Motor neuron (in vitro differentiated cells): ENCODE measurements around the gene NHS. TPM values are rescaled to one million over a fixed set of nuclear protein-coding genes. Genes with fewer than 3 reads are reported as not detected.
"Not testable (repeated sequence)": the region's sequence is repeated elsewhere in the genome, so short reads cannot be mapped to it uniquely, and the experiment has no call there.

Experiments
- ATAC-seq, 8 experiments: fragments of 200-7000 bp; cut with Tn5 transposase; replicated peaks in 6 of 8; 2 replicates each; pipeline ENCODE4 v1.8.0; 2021; ENCODE audit warnings: mild to moderate bottlenecking in 8 of 8, moderate library complexity in 8 of 8
- H3K27ac ChIP-seq, 2 donors: fragments of 250-450 bp; sonication (Bioruptor Pico); 2 replicates each; pipeline ENCODE4 v1.9.0; 2021; ENCODE audit warnings: antibody characterized with exemption in 2 of 2, mild to moderate bottlenecking in 2 of 2, moderate library complexity in 1 of 2
- H3K4me1 ChIP-seq, 2 donors: fragments of 250-450 bp; sonication (Bioruptor Pico); replicated peaks in 1 of 2; 2 replicates each; pipeline ENCODE4 v1.6.1; 2021; ENCODE audit warnings: antibody characterized with exemption in 2 of 2, mild to moderate bottlenecking in 2 of 2, moderate library complexity in 1 of 2
- H3K4me3 ChIP-seq, 5 donors: fragments of 250-450 bp; sonication (Bioruptor Pico); 2 replicates each; pipeline ENCODE4 v1.9.0; 2021; ENCODE audit warnings: antibody characterized with exemption in 5 of 5, mild to moderate bottlenecking in 5 of 5, moderate library complexity in 4 of 5
- WGBS, 10 experiments: fragments of 450-650 bp; shearing (Covaris generic); methylation state at CpG; one replicate each; pipeline ENCODE4 v1.0.0; 2022; 5-methylcytosine and 5-hydroxymethylcytosine counted together
- in situ Hi-C, 9 experiments: fragments of 400-800 bp; cut with MboI; loops; one replicate each; pipeline ENCODE4 v1.15.0; 2021; ENCODE audit warnings: low sequenced_read_pairs in 9 of 9, low pct_unique_long_range_greater_than_20kb in 2 of 9; ENCODE audit not compliant: unreplicated experiment in 9 of 9
- total RNA-seq, 8 experiments: library from RNA; unstranded; fragments of 300-600 nt; gene quantifications; 2 replicates each; pipeline versions ENCODE4 v1.2.3 to v1.2.4, GENCODE V29; 2022

NHS gene
- total RNA-seq, 8 experiments from 2014 or later, result 0.21 to 19.5 (median 7.0) TPM

DNA sequence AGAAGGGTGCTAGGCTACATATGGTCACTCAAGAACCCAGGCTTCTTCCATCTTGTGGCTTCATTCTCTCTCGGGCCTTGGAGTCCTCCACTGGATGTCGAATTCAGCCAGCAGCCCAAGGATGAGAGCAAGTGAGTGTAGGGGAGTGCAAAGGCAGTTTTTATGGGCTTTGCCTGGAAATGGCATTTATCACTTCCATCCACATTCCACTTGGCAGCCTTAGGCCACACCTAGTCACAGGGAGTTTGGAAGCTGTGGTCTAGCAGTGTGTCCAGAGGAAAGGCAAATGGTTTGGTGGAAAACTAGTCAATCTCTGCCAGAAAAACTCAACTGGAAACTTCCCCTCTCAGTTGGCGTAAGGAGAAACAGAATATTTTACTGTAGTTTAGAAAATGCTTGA lies 59.0 kb downstream of the NHS start:
- in situ Hi-C loops, result no loop called here
- WGBS, 10 experiments, result 40 to 100% (median 43%) methylated on average over 1 of the region's 3 CpGs; no CpG with 5 or more reads in 7 of the 10 experiments
- ATAC-seq, result no peak
- Histone ChIP-seq H3K4me1 (peaks cover 0 to 5% of the 10 kb centered on the region in 2 donors), H3K27ac (no peak overlapping the region), H3K4me3 (no peak overlapping the region)

DNA sequence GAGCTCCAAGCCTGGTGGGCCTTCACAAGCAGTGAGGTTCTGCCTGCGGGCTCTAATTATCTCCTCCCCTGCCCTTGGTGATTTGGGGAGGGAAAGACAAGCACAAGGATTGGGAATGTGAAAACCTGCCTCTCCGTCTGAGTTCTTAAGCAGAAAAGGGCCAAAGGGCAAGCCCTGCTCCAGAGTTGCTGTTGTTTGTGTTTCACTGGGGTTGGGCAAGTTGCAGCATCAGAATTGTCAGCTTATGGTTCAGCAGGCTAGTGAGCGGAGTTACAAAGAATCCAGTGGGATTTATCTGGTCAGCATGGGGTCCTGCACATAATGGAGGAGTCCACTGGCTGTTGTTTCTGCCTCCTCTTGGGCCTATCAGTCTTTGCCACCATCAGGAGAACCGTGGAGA lies 60.5 kb downstream of the NHS start:
- in situ Hi-C loops, result no loop called here
- Histone ChIP-seq H3K4me1 (peaks cover 0 to 5% of the 10 kb centered on the region in 2 donors), H3K4me3 (no peak overlapping the region), H3K27ac (no peak overlapping the region)
- no peak for ATAC-seq
- 29 to 90% (median 60%) methylated on average over 1 to 3 of the region's 4 CpGs; no CpG with 5 or more reads in 7 of the 10 experiments for WGBS, 10 experiments

DNA sequence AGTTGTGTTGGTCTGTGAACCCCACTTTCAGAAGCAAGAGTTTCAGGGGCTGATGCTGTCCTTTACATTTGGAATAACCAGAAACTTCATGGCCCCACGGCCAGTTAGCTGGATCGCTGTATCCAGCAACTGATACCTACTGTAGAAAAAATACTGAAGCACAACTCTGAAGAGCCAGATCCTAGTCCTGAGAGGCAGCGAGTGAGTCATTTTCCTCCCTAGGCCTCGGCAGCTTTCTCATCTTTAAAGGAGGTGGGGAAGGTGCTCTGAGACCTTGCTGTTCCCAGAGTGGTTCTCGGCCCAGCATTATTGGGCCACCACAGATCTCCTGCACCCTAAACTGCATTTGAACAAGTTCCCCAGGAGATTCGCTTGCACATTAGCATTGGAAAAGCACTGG lies 63.2 kb downstream of the NHS start:
- H3K27ac ChIP-seq, result no peak overlapping the region
- WGBS, 10 experiments, result 40 to 100% (median 80%) methylated on average over 1 to 4 of the region's 6 CpGs; no CpG with 5 or more reads in 4 of the 10 experiments
- peaks cover 0 to 5% of the 10 kb centered on the region in 2 donors for H3K4me1 ChIP-seq
- no peak overlapping the region for H3K4me3 ChIP-seq
- no peak for ATAC-seq
- in situ Hi-C loops, result no loop called here

DNA sequence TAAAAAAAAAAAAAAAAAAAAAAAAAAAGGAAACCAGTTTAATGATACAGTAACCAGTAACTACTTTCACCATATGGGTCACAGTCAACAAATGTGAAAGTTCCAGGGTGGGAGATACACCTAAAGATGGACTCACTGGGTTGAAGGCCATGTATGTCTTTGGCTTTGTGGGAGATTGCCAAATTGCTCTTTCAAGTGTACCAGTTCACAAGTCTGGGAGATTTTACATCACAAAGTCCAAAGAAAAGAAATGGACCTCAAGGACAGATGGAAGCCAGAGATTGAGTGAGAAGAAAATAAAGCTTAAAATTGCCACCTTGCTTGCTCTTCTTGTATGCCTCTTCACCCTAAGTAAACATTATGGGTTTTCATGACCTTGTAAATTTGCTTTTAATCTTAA lies 65.3 kb downstream of the NHS start:
- no peak overlapping the region for H3K4me3 ChIP-seq
- peaks cover 0 to 4% of the 10 kb centered on the region in 2 donors for H3K4me1 ChIP-seq
- in situ Hi-C loops, result no loop called here
- no peak overlapping the region for H3K27ac ChIP-seq
- no peak for ATAC-seq

DNA sequence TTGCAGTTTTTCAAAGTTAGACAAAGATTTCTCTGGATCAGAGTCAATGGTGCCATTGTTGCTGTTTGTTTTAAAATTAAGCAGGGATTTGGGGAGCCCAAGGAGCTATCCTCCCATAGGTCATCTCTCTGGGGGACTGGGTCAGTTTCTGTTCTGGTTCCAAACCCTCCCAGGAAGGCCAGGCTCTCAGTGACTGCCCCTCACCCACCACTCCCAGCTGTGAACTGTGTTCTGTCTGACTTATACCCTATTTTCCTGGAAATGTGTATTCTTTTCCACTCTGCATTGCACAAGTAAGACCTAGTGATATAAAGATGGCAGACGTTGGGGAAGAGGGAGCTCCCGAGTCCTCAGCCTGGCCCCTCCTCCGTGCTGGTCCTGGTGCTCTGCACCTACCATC lies 65.8 kb downstream of the NHS start:
- no peak overlapping the region for H3K27ac ChIP-seq
- WGBS, 10 experiments, result 73 to 92% methylated on average over 2 to 3 of the region's 3 CpGs; no CpG with 5 or more reads in 8 of the 10 experiments
- H3K4me3 ChIP-seq, result no peak overlapping the region
- in situ Hi-C loops, result no loop called here
- ATAC-seq, result no peak
- H3K4me1 ChIP-seq, result no peaks in the 10 kb centered on the region

DNA sequence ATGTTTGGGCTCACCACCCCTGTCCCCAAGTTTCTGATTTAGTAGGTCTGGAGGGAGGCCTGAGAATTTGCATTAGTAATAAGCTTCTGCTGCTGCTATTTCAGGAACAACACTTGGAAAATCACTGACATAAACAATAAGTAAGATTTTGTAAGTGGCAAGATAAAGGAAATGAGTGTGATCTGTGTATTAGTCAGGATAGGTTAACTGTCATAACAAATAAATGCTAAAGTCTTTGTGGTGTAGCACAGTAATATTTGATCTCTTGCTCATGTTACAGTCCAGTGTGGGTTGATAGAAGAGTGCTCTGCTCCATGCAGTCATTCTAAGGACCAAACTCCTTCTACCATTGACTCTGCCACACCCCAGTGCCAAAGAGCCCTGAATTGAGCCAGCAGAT lies 67.0 kb downstream of the NHS start:
- ATAC-seq, result no peak
- H3K4me1 ChIP-seq, result no peaks in the 10 kb centered on the region
- no peak overlapping the region for H3K4me3 ChIP-seq
- no peak overlapping the region for H3K27ac ChIP-seq
- in situ Hi-C loops, result no loop called here

DNA sequence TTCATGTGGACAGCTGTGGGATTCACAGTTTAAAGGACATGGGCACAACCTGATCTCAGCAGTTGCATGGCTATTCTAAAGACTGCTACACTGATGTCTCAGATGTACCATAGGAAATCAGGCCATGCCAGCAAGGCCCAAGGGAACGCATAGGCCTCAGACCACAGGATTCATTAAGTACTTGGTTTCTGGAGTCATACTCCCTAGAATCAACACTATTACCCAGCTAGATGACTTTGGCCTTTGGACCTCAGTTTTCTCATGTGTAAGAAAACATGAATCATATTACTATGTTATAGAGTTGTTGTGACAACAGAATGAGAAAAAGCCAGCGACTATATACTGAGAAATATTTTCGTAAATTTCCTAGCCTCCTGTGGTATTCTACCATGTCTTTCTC lies 67.9 kb downstream of the NHS start:
- in situ Hi-C loops, result no loop called here
- H3K4me3 ChIP-seq, result no peak overlapping the region
- no peak overlapping the region for H3K27ac ChIP-seq
- no peak for ATAC-seq
- 40 to 80% (median 67%) methylated on average over 1 to 2 of the region's 3 CpGs; no CpG with 5 or more reads in 7 of the 10 experiments for WGBS, 10 experiments
- H3K4me1 ChIP-seq, result no peaks in the 10 kb centered on the region

DNA sequence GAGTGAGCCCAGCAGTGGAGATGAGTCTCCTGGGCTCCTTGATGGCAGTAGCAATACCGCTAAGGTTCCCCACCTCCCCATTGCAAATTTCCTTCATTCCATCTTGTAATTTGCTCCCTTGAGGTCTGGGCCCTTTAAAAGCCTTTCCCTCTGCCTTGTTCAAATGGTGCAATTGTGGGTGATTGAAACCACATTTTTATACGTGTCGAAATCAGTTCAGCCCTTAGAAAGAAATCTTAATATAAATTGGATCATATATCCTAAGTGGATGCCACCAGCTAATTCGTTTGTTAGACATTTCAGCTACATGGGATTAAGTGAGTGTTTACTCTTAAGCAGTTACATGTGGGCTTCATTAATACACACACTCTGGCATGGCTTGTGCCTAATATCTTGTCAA lies 68.6 kb downstream of the NHS start:
- ATAC-seq, result no peak
- no peaks in the 10 kb centered on the region for H3K4me1 ChIP-seq
- H3K27ac ChIP-seq, result no peak overlapping the region
- WGBS, 10 experiments, result 40 to 100% (median 78%) methylated on average over 2 to 3 of the region's 4 CpGs; no CpG with 5 or more reads in 6 of the 10 experiments
- H3K4me3 ChIP-seq, result no peak overlapping the region
- in situ Hi-C loops, result no loop called here

DNA sequence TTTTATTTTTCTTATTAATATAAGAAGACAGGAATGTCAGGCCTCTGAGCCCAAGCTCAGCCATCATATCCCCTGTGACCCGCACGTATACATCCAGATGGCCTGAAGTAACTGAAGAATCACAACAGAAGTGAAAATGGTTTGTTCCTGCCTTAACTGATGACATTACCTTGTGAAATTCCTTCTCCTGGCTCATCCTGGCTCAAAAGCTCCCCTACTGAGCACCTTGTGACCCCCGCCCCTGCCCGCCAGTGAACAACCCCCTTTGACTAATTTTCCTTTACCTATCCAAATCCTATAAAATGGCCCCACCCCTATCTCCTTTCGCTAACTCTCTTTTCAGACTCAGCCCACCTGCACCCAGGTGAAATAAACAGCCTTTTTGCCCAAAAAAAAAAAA lies 71.3 kb downstream of the NHS start:
- H3K27ac ChIP-seq, ATAC-seq, H3K4me3 ChIP-seq, H3K4me1 ChIP-seq, in situ Hi-C loops: not testable (repeated sequence)
- 79 to 100% (median 83%) methylated on average over 1 to 3 of the region's 5 CpGs; no CpG with 5 or more reads in 7 of the 10 experiments for WGBS, 10 experiments

DNA sequence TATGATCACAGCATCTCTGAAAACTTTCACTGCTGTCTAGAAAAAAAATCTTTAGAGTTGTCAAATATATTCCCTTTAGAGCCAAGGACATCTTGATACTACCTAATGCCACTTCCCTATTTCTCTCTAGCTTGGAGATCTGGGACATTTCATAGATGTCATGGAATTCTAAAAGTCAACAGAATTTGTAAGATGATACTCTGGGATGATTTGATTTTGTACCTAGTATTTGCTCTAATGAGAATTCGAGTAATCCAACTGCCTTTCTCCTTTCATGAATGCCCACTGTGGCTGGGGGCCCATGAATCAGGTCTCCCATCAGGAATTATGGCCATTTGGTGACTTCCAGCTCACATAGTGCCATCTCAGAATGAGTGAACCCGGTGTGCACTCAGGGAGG lies 73.2 kb downstream of the NHS start:
- in situ Hi-C loops, result no loop called here
- Histone ChIP-seq H3K27ac (no peak overlapping the region), H3K4me3 (no peak overlapping the region), H3K4me1 (no peaks in the 10 kb centered on the region)
- 38 to 60% methylated on average over 1 to 2 of the region's 2 CpGs; no CpG with 5 or more reads in 8 of the 10 experiments for WGBS, 10 experiments
- no peak for ATAC-seq

DNA sequence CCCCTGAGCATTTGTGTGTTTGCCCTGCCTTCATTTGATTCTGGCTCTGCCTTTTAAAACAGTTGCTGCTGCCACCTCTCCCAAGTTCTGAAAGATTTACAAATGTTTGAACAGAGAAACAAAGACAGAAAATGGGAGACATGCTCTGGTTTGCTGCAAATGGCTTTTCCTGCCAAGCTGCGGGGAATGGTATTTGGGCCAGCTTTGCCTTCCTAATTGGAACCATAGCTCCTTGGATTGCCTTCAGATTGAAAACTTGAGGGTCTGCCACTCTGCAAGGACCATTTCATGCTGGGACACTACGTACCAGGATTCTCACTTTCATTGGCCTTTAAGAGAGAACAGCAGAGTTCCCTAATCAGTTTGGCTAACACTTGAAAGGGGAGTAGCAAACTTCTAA lies 74.9 kb downstream of the NHS start:
- no peak overlapping the region for H3K4me3 ChIP-seq
- ATAC-seq, result no peak
- 29 to 69% methylated on average over 2 of the region's 2 CpGs; no CpG with 5 or more reads in 8 of the 10 experiments for WGBS, 10 experiments
- H3K4me1 ChIP-seq, result no peaks in the 10 kb centered on the region
- no peak overlapping the region for H3K27ac ChIP-seq
- in situ Hi-C loops, result no loop called here

DNA sequence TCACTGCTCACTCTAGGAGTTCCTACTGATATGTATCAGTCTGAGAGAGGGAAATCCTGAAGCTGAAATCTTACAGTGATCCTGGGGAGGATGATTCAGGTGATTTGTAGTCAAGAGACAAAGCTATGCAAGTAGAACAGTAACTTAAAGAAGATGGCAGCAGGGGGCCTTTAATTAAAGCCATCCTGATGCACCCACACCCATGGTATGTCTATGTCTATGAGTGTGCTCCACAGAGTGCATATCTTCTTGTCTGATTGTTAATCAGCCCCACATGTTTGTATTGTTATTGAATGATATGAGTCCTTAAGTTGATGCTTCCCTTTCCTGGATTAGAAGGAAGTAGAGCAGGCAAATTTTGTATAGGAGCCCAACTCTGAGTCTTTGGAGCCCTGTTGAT lies 78.8 kb downstream of the NHS start:
- H3K4me3 ChIP-seq, result no peak overlapping the region
- in situ Hi-C loops, result no loop called here
- ATAC-seq, result no peak
- peaks cover 0 to 4% of the 10 kb centered on the region in 2 donors for H3K4me1 ChIP-seq
- no peak overlapping the region for H3K27ac ChIP-seq

DNA sequence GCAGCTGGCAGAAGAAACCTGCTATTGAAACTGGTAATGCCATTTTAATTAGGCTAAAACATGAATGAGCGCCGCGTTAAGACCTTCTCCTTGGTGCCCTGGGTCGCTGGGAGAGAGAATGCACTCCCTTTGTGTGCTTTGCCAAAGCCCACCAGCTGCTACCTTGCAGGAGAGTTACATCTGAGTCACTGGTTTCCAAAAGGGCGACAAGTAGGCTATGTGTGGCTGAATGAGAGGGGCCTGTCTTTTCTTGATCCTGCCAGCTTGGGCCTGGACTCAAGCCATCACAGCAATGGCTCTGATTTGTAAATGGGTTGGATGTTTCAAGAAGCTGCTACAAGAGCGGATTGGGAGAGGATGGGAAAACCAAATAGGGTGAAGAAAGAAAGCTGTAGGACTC lies 81.5 kb downstream of the NHS start:
- Histone ChIP-seq H3K4me3 (no peak overlapping the region), H3K4me1 (peaks cover 0 to 4% of the 10 kb centered on the region in 2 donors), H3K27ac (no peak overlapping the region)
- in situ Hi-C loops, result no loop called here
- ATAC-seq, result peak in 5 of 8 experiments; percentile 28 to 98 (median 53)
- 21 to 52% methylated on average over 4 to 5 of the region's 6 CpGs; no CpG with 5 or more reads in 8 of the 10 experiments for WGBS, 10 experiments

DNA sequence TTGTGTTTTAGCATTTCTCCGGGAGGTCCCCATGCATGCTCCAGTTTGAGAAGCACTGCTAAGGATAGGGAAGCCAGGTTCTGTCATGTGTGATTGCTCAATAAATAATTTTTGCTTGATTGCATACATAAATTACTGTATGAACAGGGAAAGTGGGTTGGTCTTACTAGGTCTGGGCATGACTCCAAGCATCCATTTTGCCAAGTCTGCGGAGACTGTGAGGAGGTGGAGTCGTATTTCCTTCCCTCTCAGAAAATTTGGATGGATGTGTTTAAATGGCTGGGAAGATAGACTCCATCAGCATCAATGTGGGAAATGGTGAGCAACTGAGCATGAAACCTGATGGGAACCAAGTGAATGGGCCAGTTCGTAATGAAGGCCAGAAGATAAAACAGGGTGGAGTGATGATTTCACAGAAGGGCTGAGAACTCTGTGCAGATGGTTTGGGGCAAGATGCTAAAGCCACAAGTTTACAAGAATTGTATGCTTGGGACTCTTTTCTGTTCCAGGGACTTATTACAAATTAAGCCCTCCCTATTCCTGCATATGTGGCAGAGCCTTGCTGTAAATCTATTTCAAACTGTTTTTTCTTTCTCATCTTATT lies 84.1 kb downstream of the NHS start:
- WGBS, 10 experiments, result 63 to 100% (median 90%) methylated on average over 1 to 3 of the region's 4 CpGs; no CpG with 5 or more reads in 7 of the 10 experiments
- H3K27ac ChIP-seq, result no peak overlapping the region
- ATAC-seq, result peak in 3 of 8 experiments; percentile 78 to 86 (median 85)
- H3K4me1 ChIP-seq, result peaks cover 0 to 4% of the 10 kb centered on the region in 2 donors
- no peak overlapping the region for H3K4me3 ChIP-seq
- in situ Hi-C loops, result no loop called here
